Activated T-helper 9 cell treated with anti-CD3 and anti-CD28 coated beads, Interleukin-2, amount 50 U/mL, for 16 hours (primary cell): ENCODE results near the gene ST6GALNAC6.
"Not testable (repeated sequence)": the region's sequence is repeated elsewhere in the genome, so short reads cannot be mapped to it uniquely, and the experiment has no call there.

Experiments
- DNase-seq: peaks from one replicate; pipeline ENCODE4 v3.0.0-alpha.2; 2020; ENCODE audit warnings: low read depth

The ST6GALNAC6 gene

DNA sequence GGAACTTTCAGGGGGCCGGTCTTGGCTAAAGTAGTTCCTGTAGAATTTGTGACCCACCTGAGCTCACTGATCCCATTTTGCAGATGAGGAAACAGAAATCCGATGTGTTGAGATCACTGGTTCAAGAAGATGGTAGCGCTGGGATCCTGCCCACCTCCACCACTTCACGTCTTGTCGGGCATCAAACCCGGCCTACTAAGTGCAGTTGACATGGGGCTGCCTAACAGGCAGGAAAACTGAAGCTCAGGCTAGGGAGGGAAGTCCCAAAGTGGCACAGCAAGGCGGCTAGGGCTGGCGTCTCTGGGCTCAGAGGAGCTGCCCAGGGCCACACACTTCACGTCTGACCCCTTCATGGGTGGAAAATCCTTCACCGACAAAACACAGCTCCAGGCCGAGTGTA is 44.4 kb downstream of the ST6GALNAC6 start:
- DNase-seq, result no peak

DNA sequence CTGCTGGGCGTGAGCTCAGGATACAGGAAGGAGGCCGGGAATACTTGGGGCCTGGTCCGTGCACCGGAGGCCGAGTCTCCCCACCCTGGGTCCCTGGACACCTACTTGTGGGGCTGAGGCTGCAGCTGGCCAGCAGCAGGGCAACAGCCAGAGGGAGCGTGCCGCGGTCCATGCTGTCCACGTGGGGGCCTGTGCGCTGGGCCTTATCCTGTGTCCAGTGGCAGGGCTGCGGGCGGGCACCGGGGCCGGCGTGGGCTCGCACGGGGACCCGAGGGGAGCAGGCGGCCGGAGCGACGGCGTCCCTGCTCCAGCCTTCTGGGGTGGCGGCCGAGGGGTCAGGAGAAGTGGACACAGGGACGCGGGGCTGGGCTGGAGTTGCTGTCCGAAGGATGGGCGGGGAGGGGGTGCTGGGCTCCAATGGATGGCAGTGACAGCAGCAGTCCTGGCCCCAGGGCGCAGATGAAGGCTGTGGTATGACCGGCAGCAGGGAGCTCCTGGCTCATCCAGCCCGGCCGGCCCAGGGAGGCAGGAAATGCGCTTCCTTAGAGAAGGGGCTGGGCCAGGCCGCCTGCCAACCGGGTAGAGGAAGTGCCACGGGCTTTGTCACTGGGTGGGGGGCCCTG is 45.1 kb downstream of the ST6GALNAC6 start, which contains the start of gene ENG:
ENG (minus strand) TSS at position 475 of the 623 bp plus-strand sequence; CDS start at position 172, 303 bp downstream.
- DNase-seq, result no peak

DNA sequence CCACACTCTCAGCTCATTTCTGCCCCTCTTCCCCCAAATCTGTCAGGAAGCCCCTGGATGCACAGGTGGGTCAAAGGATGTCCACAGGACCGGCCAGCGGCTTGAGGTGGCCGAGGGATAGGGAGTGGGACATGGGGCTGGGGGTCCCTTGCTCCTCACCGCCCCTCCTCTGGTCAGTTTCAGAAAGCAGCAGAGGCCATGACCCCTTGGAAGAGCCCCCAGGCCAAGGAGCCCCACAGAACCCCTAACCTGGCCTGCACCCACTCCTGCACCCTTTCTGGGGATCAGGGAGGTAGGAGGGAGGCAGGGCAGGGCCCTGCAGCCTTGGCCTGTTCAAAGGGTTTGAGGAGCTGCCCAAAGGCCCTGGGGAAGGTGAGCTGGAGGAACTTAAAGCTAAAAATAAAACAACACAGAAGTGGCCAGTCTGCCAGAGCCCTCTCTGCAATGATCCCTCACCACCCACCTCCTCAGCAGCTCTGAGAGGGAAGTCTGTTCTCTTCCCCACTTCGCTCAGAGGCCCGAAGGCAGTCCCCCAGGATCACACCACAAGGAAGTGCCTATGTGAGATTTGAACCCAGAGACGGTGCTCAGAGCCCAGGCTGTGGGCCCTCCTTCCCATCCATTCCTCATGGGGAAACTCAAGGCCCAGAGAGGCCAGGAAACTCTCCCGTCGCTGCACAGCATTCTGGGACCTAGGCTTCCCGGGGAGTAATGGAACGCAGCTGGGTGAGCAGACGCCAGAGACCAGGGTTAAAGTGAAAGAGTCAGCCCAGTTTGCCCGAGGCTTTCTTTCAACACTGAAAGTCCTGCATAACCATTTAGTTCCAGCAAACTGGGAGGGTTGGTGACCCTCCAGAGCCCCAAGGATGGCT is 45.9 kb downstream of the ST6GALNAC6 start:
- DNase-seq, result no peak

DNA sequence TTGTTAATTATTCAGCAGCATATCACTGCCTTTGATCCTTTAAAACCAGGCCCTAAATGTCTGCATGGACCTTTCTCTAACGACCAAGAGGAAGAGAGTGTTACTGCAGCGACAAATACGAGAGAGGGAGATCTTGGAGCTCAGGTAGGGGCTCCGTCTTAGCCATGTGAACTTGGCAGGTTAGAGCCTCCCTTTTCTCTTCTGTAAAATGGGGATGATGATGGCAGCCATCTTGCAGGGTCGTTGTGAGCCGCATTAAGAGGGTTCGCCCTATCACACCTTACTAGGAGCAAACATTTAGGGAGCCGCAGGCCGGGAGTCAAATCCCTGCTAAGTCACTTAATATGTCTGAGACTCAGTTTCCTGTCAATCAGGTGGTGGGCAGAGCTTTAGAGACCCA is 46.6 kb downstream of the ST6GALNAC6 start:
- no peak for DNase-seq

DNA sequence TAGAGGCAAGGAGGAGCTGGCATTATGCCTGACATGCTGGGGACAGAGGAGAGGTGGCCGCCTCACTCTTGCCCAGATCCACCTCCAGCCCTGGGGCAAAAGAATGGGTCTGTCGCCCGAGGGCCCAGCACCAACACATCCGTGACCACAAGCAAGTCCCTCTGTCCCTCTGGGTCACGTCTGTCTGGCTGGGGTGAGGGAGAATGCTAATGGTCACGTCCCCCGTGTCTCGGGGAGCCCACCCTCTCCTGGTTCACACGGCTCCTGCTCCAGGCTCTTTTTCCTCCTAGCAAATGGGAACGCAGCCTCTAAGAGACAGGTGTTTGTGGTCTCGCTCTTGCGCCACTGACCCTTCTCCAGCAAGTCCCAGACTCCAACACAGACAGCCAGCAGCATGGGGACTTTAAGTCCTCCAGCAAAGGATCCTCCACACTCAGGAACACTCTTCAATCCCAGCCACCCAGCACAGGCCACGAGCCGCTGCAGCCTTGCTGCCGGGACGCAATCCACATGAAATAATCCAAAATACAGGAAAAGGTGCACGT is 49.0 kb downstream of the ST6GALNAC6 start:
- DNase-seq, result no peak

DNA sequence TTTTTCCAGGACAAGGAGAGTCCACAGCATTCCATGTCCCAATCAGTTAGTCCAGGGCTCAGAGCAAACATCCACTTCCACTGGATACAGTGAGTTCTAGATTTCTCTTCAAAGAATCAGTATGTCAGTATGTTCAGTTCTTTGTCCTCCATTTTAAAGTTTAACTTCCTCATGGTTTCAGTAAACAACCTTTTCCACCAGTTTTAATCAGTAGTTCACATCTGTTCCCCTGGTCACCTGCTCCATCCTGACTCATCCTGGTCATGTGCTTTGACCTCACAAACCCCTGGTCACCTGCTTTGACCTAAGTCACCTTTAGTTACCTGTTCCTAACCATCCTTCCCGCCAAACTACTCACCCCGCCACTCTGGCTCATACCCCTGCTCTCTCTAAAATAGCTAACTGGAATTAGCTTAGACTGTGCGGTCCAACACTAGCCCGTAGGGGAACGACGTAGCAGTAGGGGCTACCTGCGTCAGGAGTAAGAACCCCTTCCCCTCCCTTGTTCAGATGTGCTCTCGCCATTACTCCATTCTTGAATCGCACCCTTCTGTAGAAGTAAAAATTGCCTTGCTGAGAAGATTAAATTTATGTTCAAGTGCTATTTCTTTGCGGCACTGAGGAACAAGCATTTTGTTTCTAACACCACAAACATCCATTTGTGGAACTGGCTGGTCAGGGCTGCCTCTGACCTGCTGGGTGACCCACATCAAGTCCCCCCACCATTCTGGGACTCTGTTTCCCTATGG is 50.5 kb downstream of the ST6GALNAC6 start:
- DNase-seq, result no peak

DNA sequence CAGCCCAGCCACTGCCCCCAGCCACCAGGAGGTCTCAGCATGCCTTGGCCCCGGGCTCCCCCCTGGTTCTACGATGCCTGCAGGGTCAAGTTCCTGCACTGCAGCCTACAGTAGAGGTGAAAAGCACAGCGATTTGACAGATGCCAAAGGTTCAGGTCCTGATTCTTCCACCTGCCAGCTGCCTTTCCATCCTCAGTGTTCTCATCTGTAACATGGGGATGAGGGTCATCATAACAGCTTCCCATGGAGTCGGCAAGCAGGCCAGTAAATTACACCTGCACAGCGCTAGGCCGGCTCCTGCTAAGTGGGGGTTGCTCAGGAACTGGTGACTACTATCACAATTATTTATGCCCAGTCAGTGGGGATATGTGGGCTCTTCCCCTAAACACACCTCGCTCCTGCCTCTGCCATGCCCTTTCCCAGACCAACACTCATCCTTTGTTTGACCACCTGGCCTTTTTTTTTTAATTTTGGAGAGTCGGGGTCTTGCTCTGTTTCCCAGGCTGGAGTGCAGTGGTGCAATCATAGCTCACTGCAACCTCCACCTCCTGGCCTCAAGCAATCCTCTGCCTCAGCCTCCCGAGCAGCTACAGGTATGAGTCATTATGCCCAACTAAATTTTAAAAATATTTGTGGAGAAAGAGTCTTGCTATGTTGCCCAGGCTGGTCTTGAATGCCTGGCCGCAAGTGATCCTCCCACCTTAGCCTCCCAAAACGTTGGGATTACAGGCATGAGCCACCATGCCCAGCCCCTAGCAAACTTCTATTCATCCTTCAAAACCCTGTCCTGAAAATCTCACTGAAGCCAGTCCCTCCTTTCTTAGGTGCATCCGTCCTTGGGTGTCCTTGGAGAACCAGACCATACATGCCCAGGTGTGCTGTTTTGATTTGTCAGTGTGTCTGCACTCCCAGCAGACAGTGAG is 51.3 kb downstream of the ST6GALNAC6 start:
- no peak for DNase-seq

DNA sequence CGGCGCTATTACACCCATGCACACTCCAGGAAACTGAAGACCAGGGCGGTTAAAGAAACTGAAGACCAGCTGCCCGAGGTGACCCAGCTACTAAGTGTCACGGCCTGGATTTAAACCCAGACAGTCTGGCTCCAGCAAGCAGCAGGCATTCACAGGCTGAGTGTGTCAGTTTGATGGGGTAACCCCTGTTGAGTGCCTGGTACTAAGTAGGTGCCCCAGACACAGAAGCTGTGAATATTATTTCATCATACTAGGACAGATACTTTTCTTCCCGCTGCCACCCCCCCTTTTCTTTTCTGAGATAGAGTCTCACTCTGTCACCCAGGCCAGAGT is 52.3 kb downstream of the ST6GALNAC6 start:
- DNase-seq, result no peak

DNA sequence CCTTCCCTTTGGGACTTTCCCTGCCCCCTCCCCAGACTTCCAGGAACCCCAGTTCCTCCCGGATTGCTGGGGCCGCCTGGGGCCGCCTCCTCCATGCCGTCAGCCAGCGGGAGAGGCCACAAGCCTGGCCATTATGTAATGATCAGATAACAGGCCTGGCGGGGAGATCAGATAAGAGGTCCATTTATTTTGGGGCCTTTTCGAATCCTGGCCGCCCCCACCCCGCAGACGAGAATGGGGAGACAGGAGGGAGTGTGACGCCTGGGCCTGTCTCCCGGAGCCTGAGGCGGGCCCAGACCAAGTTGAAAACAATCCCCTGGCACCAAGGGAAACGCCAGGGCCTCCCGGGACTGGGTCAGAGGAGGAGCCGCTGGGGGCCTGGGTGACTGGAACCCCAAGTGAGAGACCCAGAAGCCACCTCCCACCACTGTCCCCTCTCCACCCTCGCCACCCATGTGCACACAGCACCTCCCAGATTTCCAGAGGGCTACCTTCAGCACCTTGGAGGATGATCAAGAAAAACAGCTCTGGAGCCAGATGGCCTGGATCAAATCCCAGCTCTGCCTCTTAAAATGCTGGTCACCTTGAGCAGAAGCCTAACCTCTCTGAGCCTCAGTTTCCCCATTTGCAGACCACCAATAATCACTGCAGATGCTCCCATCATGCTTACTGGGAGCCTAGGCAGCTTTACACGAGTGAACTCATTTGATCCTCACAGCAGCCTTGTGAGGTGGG is 52.8 kb downstream of the ST6GALNAC6 start:
- DNase-seq, result no peak

DNA sequence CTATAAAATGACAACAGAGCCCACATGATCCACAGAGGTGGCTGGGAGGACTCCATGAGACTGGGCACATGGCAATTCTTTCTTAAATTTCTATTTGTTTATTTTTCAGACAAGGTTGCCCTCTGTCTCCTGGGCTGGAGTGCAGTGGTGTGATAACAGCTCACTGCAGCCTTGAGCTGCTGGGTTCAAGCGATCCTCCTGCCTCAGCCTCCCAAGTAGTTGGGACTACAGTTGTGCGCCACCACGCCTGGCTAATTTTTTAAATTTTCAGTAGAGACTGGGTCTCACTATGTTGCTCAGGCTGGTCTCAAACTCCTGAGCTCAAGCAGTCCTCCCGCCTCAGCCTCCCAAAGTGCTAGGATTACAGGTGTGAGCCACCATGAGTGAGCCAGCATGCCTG is 53.8 kb downstream of the ST6GALNAC6 start:
- not testable (repeated sequence) for DNase-seq

DNA sequence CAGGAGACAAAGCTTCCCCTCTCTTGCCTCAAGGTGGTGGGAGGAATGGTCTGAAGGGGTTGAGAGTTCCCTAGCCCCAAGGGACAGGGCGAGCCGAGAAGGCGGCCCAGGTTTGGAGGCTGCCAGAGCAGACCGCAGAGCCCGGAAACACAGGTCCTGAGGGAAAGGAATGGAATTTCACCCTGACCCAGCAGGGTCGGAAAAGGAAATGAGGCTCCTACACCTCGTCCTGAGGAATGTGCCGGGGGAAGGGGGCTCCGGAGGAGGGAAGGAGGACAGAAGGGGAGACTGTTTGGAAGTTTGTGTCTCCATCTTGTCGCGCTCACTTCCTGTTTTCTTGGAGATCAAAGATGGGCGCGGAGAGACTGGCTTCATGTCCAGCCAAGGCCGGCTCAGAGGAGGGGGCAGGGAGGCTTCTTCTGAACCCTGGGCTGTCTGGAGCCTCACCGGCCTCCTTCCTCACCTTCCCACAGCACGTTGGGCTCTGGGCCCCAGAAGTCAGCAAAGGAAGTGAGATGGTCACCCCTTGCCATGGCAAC is 54.5 kb downstream of the ST6GALNAC6 start:
- no peak for DNase-seq

DNA sequence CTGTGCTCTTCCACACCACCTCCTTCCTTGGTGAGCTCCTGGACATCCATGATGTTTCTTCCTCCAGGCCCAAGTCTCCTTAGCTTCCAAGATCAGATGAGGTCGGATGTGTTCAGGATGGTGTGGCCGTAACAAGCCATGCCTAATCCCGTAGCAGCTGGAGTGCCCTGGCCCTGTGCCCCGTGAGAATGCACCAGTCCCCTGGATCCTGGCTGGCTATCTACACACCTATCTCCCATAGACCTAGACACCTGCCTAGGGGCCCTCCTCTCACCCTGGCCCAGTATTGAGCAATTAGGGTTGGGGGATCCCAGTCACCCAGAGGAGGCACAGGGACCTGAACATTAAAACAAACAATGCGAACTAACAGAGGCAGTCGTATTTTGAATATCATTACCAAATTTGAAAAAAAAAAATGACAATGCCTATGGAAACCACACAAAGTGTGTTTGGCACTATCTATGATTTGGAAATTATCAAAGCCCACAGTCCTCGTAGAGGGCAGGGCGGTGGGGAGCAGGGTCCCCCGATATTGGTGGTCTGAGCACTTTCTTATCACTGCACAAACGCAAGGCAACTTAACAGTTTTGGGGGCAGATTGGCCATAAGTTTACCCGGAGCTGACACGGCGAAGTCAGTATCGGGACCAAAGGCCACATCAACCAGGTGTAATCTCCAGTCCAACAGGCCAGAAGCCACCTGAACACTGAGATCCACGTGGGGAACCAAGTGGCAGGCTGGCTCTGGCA is 58.1 kb downstream of the ST6GALNAC6 start:
- DNase-seq, result no peak

DNA sequence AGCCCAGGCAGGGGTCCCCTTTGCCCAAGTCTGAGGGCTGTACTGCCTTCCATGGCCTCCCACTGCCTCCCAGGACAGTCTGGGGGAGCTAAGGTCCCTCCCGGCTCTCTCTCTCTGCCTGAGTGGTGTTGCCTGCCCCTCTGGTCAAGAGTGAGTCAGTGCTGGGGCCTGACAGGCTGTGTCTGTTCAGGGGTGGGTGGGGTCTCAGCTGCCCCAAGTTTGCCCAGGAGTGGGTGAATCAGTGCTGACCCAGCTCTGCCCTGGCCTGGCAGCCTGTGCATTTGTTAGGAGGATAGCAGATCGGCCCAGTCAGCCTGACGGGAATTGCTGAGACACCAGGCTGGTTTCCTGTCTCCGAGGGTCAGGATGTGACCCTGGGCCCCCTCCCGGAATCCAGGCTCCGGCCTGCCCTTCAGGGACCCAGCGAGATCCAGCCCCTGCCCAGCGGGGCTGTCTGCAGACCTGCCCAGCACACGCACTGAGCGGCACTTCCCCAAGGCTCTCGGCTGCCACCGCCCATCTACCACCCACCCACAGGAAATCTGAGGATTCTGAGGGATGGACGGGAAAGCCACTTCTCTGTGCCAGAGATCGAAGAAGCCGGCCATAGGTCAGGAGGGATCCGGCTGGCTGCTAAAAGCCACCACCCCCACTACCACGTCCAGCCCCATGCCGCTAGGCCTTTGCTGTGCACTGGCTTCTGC is 60.9 kb downstream of the ST6GALNAC6 start:
- DNase-seq, result no peak

DNA sequence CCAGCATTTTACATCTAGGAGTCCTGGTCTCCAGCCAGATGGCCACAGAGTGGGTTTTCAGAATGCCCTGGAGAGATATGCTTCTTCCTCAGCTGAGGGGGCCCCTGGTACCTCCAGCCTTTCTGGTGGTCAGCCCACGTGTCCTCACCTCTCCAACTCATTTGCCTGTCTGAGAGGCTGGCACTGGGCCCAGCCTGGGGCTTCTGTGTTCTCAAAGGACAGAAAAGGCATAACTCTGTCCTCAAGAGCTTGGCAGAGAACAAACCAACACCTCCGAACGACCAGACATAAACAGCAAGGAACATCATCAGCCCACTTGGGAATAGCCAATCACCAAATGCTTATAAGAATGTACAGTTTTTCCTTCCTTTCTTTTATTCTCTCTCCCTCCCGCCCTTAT is 62.1 kb downstream of the ST6GALNAC6 start:
- DNase-seq, result no peak

DNA sequence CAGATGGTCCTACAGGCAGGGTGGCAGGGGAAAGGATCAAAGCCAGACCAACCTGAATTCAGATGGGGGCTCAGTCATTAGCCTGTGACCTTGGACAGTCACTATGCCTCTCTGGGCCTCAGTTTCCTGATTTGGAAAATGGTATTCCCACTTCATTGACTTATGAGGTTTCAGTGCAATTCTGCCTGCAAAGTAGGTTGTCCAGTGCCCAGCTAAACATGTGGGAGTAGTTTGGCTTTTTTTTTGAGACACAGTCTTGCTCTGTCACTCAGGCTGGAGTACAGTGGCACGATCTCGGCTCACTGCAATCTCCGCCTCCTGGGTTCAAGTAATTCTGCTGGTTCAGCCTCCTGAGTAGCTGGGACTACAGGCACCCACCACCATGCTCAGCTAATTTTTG is 62.8 kb downstream of the ST6GALNAC6 start:
- not testable (repeated sequence) for DNase-seq

DNA sequence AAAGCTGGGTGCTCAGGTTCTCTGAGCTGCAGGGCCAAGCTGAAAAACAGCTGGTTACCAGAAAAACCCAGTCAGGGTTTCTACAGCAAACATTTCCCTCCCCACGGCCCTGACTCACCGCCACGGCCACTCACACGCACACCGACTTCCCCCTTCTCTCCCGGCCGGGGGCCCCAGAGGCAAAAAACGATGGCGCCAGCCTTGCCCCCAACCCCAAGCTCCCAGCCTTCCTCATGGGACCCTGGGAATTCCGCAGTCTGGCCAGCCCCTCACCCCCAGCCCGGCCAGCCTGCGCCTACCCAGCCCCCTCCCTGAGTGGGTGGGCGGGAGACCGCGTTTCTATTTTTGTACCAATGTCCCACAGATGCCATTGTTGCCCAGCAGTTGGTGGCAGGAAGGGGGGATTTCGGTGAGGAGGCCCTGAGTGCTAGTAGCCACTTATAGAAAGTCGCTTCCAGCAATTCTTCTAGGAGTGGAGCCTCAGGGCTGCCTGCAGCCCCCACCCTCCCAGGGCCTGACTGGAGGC is 63.3 kb downstream of the ST6GALNAC6 start:
- no peak for DNase-seq
